ENCODE data around the gene INVS. TPM values are rescaled to one million over a fixed set of nuclear protein-coding genes. Genes with fewer than 3 reads are reported as not detected.

The INVS gene
- total and polyA plus RNA-seq, 2 donors (not counting 1 experiment from before 2014, with no cell fraction given), result 13.9 to 37.0 TPM

- no peak overlapping the region for H2AFZ ChIP-seq (ENCODE audit: insufficient read depth, low read depth, low read length, poor library complexity, severe bottlenecking)
- H3K4me3 Mint-ChIP-seq, result no peak overlapping the region
- TF ChIP-seq EZH2 (IDR thresholded peaks at IDR 0.05; ENCODE audit: borderline replicate concordance, insufficient read depth, low read depth, low read length, poor library complexity, severe bottlenecking) (no peak), CTCF (IDR thresholded peaks at IDR 0.05) (no peak)
- H4K20me1 ChIP-seq (ENCODE audit: control insufficient read depth, insufficient read depth, low read length, poor library complexity, severe bottlenecking), result no peaks in the 10 kb centered on the region
- no peak overlapping the region for H3K27ac ChIP-seq (ENCODE audit: low read length in 2 of 2)
- H3K9ac ChIP-seq (ENCODE audit: low read length), result no peak overlapping the region
- no peak overlapping the region for H3K4me3 ChIP-seq (ENCODE audit: control extremely low read depth in 1 of 5, extremely low read depth in 1 of 5, insufficient read depth in 1 of 5, low read depth in 2 of 5, low read length in 4 of 5)
- ATAC-seq (ENCODE audit: low read depth), result no peak
- intact Hi-C loops (cut with micrococcal nuclease), result no loop called here
- H3K9me3 ChIP-seq (ENCODE audit: control extremely low read depth in 1 of 3, control insufficient read depth in 2 of 3, insufficient read depth in 1 of 3, low read length in 2 of 3), result peaks cover 4 to 6% (median 6%) of the 10 kb centered on the region in 3 donors
- peaks cover 7 to 39% of the 10 kb centered on the region in 2 experiments for H3K36me3 ChIP-seq (replicated peaks in 1 of 2; ENCODE audit: control extremely low read depth in 1 of 2, control insufficient read depth in 1 of 2, extremely low read depth in 1 of 2, insufficient read depth in 2 of 2, low read length in 1 of 2)
- H3K4me1 ChIP-seq (ENCODE audit: control insufficient read depth in 2 of 2, insufficient read depth in 2 of 2, low read length in 2 of 2), result no peaks in the 10 kb centered on the region
- POLR2A ChIA-PET, result no interaction called here
- no peaks in the 10 kb centered on the region for H3K27me3 Mint-ChIP-seq
- CTCF ChIA-PET, result no interaction called here
- no peak overlapping the region for H3K27ac Mint-ChIP-seq
- no peak for DNase-seq
- H3K4me1 Mint-ChIP-seq, result no peaks in the 10 kb centered on the region
- H3K4me2 ChIP-seq (replicated peaks; ENCODE audit: low read depth, low read length, poor library complexity, severe bottlenecking), result no peak overlapping the region
- no peaks in the 10 kb centered on the region for H3K79me2 ChIP-seq (ENCODE audit: control insufficient read depth, insufficient read depth, low read length)
- H3K27me3 ChIP-seq (replicated peaks in 1 of 4; ENCODE audit: control extremely low read depth in 1 of 4, control insufficient read depth in 3 of 4, insufficient read depth in 4 of 4, low read length in 3 of 4), result no peaks in the 10 kb centered on the region
- peaks cover 7% of the 10 kb centered on the region for H3K9me3 Mint-ChIP-seq (ENCODE audit: insufficient read depth)
Observed at GRCh38 chr9:100285080-100285479, 186.0 kb downstream of the INVS start.

DNA sequence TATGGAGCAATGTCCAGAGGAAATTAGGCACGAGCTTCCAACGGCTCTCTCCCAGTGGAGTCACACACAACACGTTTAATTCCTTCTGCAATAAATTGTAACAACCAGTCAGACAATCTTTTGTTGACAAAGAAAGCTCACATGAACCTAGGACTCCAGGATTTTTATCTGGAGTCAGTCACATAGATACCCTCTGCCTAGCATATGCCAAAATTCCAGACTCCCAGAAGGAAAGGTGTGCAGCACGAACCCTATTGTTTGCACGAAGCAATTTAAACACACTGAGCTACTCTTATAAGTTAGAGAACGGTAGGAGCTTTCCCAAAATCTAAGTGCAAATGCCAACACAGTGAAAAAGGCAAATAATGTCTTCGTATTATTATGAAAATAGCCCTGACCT, 186.6 kb downstream of the INVS start:
- 100% methylated on average over 3 of the region's 7 CpGs for WGBS (ENCODE audit: insufficient coverage)
- no peak for DNase-seq
- H3K27ac ChIP-seq (ENCODE audit: low read length in 2 of 2), result no peak overlapping the region
- no peak overlapping the region for H2AFZ ChIP-seq (ENCODE audit: insufficient read depth, low read depth, low read length, poor library complexity, severe bottlenecking)
- Mint-ChIP-seq H3K9me3 (ENCODE audit: insufficient read depth) (peaks cover 7% of the 10 kb centered on the region), H3K4me3 (no peak overlapping the region), H3K4me1 (no peaks in the 10 kb centered on the region), H3K27ac (no peak overlapping the region), H3K27me3 (no peaks in the 10 kb centered on the region)
- POLR2A ChIA-PET, result no interaction called here
- no peaks in the 10 kb centered on the region for H3K27me3 ChIP-seq (replicated peaks in 1 of 4; ENCODE audit: control extremely low read depth in 1 of 4, control insufficient read depth in 3 of 4, insufficient read depth in 4 of 4, low read length in 3 of 4)
- intact Hi-C loops (cut with micrococcal nuclease), result no loop called here
- no peak for TF ChIP-seq CTCF (IDR thresholded peaks at IDR 0.05)
- TF ChIP-seq EZH2 (IDR thresholded peaks at IDR 0.05; ENCODE audit: borderline replicate concordance, insufficient read depth, low read depth, low read length, poor library complexity, severe bottlenecking), result no peak
- CTCF ChIA-PET, result no interaction called here
- H3K9ac ChIP-seq (ENCODE audit: low read length), result no peak overlapping the region
- H3K9me3 ChIP-seq (ENCODE audit: control extremely low read depth in 1 of 3, control insufficient read depth in 2 of 3, insufficient read depth in 1 of 3, low read length in 2 of 3), result peaks cover 4 to 6% (median 6%) of the 10 kb centered on the region in 3 donors
- H3K4me3 ChIP-seq (ENCODE audit: control extremely low read depth in 1 of 5, extremely low read depth in 1 of 5, insufficient read depth in 1 of 5, low read depth in 2 of 5, low read length in 4 of 5), result no peak overlapping the region
- no peak for ATAC-seq (ENCODE audit: low read depth)
- H3K4me2 ChIP-seq (replicated peaks; ENCODE audit: low read depth, low read length, poor library complexity, severe bottlenecking), result no peak overlapping the region
- H3K4me1 ChIP-seq (ENCODE audit: control insufficient read depth in 2 of 2, insufficient read depth in 2 of 2, low read length in 2 of 2), result no peaks in the 10 kb centered on the region
- no peaks in the 10 kb centered on the region for H4K20me1 ChIP-seq (ENCODE audit: control insufficient read depth, insufficient read depth, low read length, poor library complexity, severe bottlenecking)
- H3K79me2 ChIP-seq (ENCODE audit: control insufficient read depth, insufficient read depth, low read length), result no peaks in the 10 kb centered on the region
- H3K36me3 ChIP-seq (replicated peaks in 1 of 2; ENCODE audit: control extremely low read depth in 1 of 2, control insufficient read depth in 1 of 2, extremely low read depth in 1 of 2, insufficient read depth in 2 of 2, low read length in 1 of 2), result peaks cover 7 to 40% of the 10 kb centered on the region in 2 experiments
